GM20000 (cell line): Measurements from ENCODE around the gene AFDN.

ENCODE experiments used
- DNase-seq: peaks from one replicate; pipeline ENCODE4 v3.0.0; 2012; ENCODE audit warnings: low spot score
- CTCF ChIP-seq: IDR thresholded peaks from 2 replicates; pipeline ENCODE4 v1.5.1; 2012; ENCODE audit warnings: mild to moderate bottlenecking, control low read depth; ENCODE audit errors: extremely low read depth, missing control alignments

AFDN gene

GRCh38 chr6:167930295-167930694, 103.6 kb downstream of the AFDN start:
- no peak for DNase-seq
- TF ChIP-seq CTCF, result no peak

- no peak for DNase-seq
- no peak for TF ChIP-seq CTCF
Measured at GRCh38 chr6:167932468-167933276, 106.0 kb downstream of the AFDN start.

- no peak for TF ChIP-seq CTCF
- DNase-seq, result no peak
Measured at GRCh38 chr6:167933290-167933689, 106.6 kb downstream of the AFDN start.

- no peak for TF ChIP-seq CTCF
- no peak for DNase-seq
Measured at GRCh38 chr6:167933847-167934246, 107.1 kb downstream of the AFDN start.

- DNase-seq, result no peak
Measured at GRCh38 chr6:167934426-167934864, 107.7 kb downstream of the AFDN start.

GRCh38 chr6:167936051-167936450, 109.3 kb downstream of the AFDN start:
- no peak for DNase-seq
- no peak for TF ChIP-seq CTCF

More at GRCh38 chr6:167934426-167934864, 107.7 kb downstream of the AFDN start:
- TF ChIP-seq CTCF, result no peak

GRCh38 chr6:167937301-167937700, 110.6 kb downstream of the AFDN start:
- DNase-seq, result no peak
- TF ChIP-seq CTCF, result no peak
